OCI-LY7 (cell line): ENCODE results near the gene GLRX3. TPM values are rescaled to one million over a fixed set of nuclear protein-coding genes. Genes with fewer than 3 reads are reported as not detected.

Experiments used
- BruUV-seq: library from RNA; stranded (reverse); fragments of 400-500 nt; replicated peaks from 2 replicates; lab custom pipeline; 2021; lab: Mats Ljungman, UMichigan
- CTCF ChIA-PET: fragments of 300-600 bp; sonication (Branson Sonifier 250); formaldehyde crosslinking; loops from one replicate; lab custom pipeline; 2022; ENCODE audit warnings: antibody characterized with exemption; ENCODE audit not compliant: unreplicated experiment; lab: Charles Lee
- POLR2A ChIA-PET: fragments of 300-600 bp; sonication (Branson Sonifier 250); formaldehyde crosslinking; loops from one replicate; lab custom pipeline; 2022; ENCODE audit warnings: antibody characterized with exemption; lab: Charles Lee
- DNase-seq: peaks from one replicate; pipeline ENCODE4 v3.0.0-alpha.2; 2015; ENCODE audit warnings: low spot score
- H2AFZ ChIP-seq: fragments of 200-600 bp; sonication (generic), shearing (Covaris generic); 2 replicates; pipeline ENCODE4 v1.6.1; 2014; ENCODE audit warnings: mild to moderate bottlenecking, antibody characterized with exemption, low read length, moderate library complexity
- H3K27ac ChIP-seq: fragments of 200-600 bp; sonication (generic); 2 replicates; pipeline ENCODE4 v1.5.1; 2014; ENCODE audit warnings: mixed run types, low read depth, mild to moderate bottlenecking, moderate library complexity, low read length, inconsistent platforms; ENCODE audit not compliant: poor library complexity, severe bottlenecking
- H3K36me3 ChIP-seq: fragments of 200-600 bp; sonication (generic); 2 replicates; pipeline ENCODE4 v1.6.1; 2014; ENCODE audit warnings: mild to moderate bottlenecking, antibody characterized with exemption, low read length, moderate library complexity, mixed read lengths; ENCODE audit not compliant: insufficient read depth
- H3K4me1 ChIP-seq: fragments of 200-600 bp; sonication (generic); 2 replicates; pipeline ENCODE4 v1.5.1; 2014; ENCODE audit warnings: mild to moderate bottlenecking, low read length; ENCODE audit not compliant: insufficient read depth, poor library complexity, severe bottlenecking
- H3K4me2 ChIP-seq: fragments of 200-600 bp; sonication (generic); 2 replicates; pipeline ENCODE4 v1.6.1; 2014; ENCODE audit warnings: mild to moderate bottlenecking, low read length
- H3K4me3 ChIP-seq: fragments of 200-600 bp; sonication (generic); 2 replicates; pipeline ENCODE4 v1.5.1; 2014; ENCODE audit warnings: mild to moderate bottlenecking, low read depth, low read length; ENCODE audit not compliant: poor library complexity, severe bottlenecking
- H3K79me2 ChIP-seq: fragments of 200-600 bp; sonication (generic); 2 replicates; pipeline ENCODE4 v1.6.1; 2016; ENCODE audit warnings: low read depth, mild to moderate bottlenecking, low read length, moderate library complexity, mixed read lengths; ENCODE audit not compliant: insufficient read depth
- H3K9me2 ChIP-seq: fragments of 200-600 bp; sonication (generic); 2 replicates; pipeline ENCODE4 v1.6.1; 2016; ENCODE audit warnings: mild to moderate bottlenecking, low read length, mixed read lengths; ENCODE audit not compliant: insufficient read depth
- H3K9me3 ChIP-seq: fragments of 200-600 bp; sonication (generic); 2 replicates; pipeline ENCODE4 v1.6.1; 2014; ENCODE audit warnings: mild to moderate bottlenecking, mixed run types, low read length, mixed read lengths
- H4K20me1 ChIP-seq: fragments of 200-600 bp; sonication (generic); 2 replicates; pipeline ENCODE4 v1.6.1; 2014; ENCODE audit warnings: mild to moderate bottlenecking, antibody characterized with exemption, low read length, moderate library complexity, mixed read lengths; ENCODE audit not compliant: insufficient read depth
- CTCF ChIP-seq: fragments of 200-600 bp; sonication (generic); conservative IDR thresholded peaks from 2 replicates; pipeline ENCODE4 v1.5.1; 2014; ENCODE audit warnings: mild to moderate bottlenecking, antibody characterized with exemption, low read length, moderate library complexity, mixed read lengths
- EZH2phosphoT487 ChIP-seq: fragments of 200-600 bp; sonication (generic); IDR thresholded peaks from 2 replicates; pipeline ENCODE4 v1.6.1; 2018; ENCODE audit warnings: low read depth, borderline replicate concordance, mild to moderate bottlenecking, mixed run types, antibody characterized with exemption, low read length, moderate library complexity, mixed read lengths
- intact Hi-C: fragments of 100-400 bp; cut with micrococcal nuclease; formaldehyde crosslinking; loops from one replicate; pipeline ENCODE4 v1.10.0; 2022; ENCODE audit not compliant: unreplicated experiment
- total RNA-seq, 2 experiments: library from RNA; depleted of rRNA in 1 of 2; stranded (reverse); fragments of >200 nt in 1 of 2; shearing (Covaris generic) in 1 of 2; gene quantifications; 2 replicates each; pipeline ENCODE4 v1.2.3, GENCODE V29; 2014 to 2022

GLRX3 gene
- total RNA-seq, 2 experiments from 2014 or later, result 83.2 to 117 TPM

DNA sequence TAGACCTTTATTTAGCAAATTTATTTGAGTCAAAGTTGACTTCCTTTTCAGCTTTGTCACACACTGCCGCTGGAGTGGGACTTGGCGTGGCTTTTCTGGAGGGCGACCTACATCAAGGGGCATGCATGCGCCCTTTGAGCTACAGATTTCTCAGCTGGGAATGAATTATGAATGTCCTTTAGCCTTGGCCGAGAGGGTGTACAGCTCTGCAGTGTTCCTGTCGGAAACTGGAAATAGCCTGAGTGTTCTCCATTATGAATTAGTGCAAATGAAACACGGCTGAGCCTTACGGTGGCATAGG lies 79.7 kb downstream of the GLRX3 start:
- ChIA-PET CTCF (no interaction called here), POLR2A (no interaction called here)
- no TSS peak for BruUV-seq
- H3K36me3 ChIP-seq, result no peaks in the 10 kb centered on the region
- H3K4me2 ChIP-seq, result no peak overlapping the region
- TF ChIP-seq EZH2phosphoT487 (no peak), CTCF (no peak)
- no peaks in the 10 kb centered on the region for H4K20me1 ChIP-seq
- no peaks in the 10 kb centered on the region for H3K4me1 ChIP-seq
- no peaks in the 10 kb centered on the region for H3K9me3 ChIP-seq
- no peak overlapping the region for H3K4me3 ChIP-seq
- H3K79me2 ChIP-seq, result no peaks in the 10 kb centered on the region
- intact Hi-C loops, result no loop called here
- no peak for DNase-seq
- no peaks in the 10 kb centered on the region for H3K9me2 ChIP-seq
- no peak overlapping the region for H3K27ac ChIP-seq
- H2AFZ ChIP-seq, result no peak overlapping the region

DNA sequence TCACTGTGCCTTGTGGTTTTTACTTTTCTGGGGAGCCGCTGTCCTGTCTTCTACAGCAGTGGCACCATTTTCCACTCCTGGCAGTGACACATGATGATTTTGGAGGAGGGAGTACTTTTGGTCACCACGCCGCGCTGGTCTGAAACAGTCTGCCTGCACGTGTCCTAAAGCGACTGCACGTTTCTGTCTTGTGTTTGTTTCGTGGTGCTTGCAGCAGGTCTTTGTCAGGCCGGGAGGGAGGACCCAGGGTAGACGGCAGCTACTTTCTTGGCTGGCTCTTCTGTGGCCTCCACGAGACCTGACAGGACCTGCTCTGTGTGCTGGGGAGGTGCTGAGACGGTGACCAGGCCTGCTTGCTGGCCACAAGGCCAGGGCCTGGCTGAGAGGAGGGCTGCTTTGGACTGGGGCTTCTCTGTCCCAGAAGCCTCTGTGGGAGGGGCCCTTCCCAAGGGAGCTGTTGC lies 82.0 kb downstream of the GLRX3 start:
- no peak overlapping the region for H3K27ac ChIP-seq
- no peak overlapping the region for H3K4me2 ChIP-seq
- no TSS peak for BruUV-seq
- ChIA-PET CTCF (no interaction called here), POLR2A (interaction anchor here (0.6 kb wide), 1 partner anchor 1237 kb away, joined by 3 read pairs; no protein-coding TSS in a partner anchor)
- no peaks in the 10 kb centered on the region for H4K20me1 ChIP-seq
- H3K4me3 ChIP-seq, result no peak overlapping the region
- H3K36me3 ChIP-seq, result no peaks in the 10 kb centered on the region
- intact Hi-C loops, result no loop called here
- H3K4me1 ChIP-seq, result no peaks in the 10 kb centered on the region
- no peaks in the 10 kb centered on the region for H3K9me3 ChIP-seq
- no peaks in the 10 kb centered on the region for H3K9me2 ChIP-seq
- TF ChIP-seq CTCF, result no peak
- TF ChIP-seq EZH2phosphoT487, result no peak
- H2AFZ ChIP-seq, result no peak overlapping the region
- DNase-seq, result no peak
- no peaks in the 10 kb centered on the region for H3K79me2 ChIP-seq

DNA sequence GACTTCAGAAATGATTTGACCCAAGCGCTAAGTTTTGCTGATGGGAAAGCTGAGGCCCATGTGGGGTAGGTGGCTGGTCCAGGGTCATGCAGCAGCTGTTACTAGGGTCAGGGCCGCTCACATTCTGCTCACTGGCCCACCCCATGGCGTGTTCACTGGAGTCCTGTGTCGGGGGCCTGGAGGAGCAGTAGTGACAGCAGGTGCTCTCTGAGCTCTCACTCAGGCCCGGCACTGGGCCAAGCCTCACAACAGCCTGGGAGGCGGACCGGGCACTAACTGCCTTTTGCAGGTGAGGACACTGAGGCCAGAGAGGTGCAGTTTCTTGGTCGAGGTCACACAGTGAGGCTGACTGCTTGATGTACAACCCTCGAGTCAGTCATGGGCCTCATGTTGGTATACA lies 82.7 kb downstream of the GLRX3 start:
- TF ChIP-seq EZH2phosphoT487 (no peak), CTCF (no peak)
- intact Hi-C loops, result no loop called here
- Histone ChIP-seq H3K4me1 (no peaks in the 10 kb centered on the region), H4K20me1 (no peaks in the 10 kb centered on the region), H3K79me2 (no peaks in the 10 kb centered on the region), H3K27ac (no peak overlapping the region), H2AFZ (no peak overlapping the region), H3K9me3 (no peaks in the 10 kb centered on the region), H3K4me3 (no peak overlapping the region), H3K36me3 (no peaks in the 10 kb centered on the region), H3K4me2 (no peak overlapping the region), H3K9me2 (no peaks in the 10 kb centered on the region)
- DNase-seq, result no peak
- ChIA-PET CTCF (no interaction called here), POLR2A (no interaction called here)
- BruUV-seq, result no TSS peak
